ENCODE data around the gene TMEM131L.
"Not testable (repeated sequence)": the region's sequence is repeated elsewhere in the genome, so short reads cannot be mapped to it uniquely, and the experiment has no call there.

The TMEM131L gene

DNA sequence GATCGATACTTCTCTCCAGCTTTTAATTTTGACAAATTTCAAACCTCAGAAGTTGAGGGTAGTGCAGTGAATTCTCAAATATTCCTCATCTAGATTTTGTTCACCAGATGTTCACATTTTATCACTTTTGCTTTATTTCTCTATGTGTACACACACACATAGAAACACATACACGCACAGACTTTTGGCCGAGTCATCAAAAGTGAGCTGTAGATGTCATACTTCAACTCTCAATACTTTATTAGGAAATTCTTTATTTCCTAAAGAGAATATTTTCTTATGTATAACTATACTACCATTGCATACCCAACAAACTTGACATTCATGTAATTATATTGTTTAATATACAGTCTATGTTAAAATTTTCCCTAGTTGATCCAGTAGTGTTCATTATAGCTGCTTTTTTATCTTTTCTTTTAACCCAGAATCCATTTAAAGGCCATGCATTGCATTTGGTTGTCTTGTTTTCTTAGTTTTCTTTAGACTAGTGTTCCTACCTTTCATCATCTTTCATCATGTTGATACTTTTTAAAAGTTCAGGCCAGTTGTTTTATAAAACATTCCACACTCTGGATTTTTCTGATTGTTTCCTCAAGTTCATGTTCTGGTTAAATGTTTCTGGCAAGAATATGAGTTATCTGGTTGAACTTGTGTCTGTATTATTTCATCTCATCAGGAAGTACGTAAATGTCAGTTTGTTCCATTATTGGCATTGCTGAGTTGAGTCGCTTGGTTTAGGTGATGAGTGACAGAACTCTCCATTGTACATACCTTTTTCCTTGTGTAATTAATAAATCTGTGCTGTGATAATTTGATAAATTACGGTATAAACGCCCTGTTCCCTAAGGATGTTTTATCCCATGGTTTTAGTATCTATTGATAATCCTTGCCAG, 123.8 kb downstream of the TMEM131L start:
- H3K4me3 ChIP-seq (ENCODE audit: low read length): no peak overlapping the region
- DNase-seq (ENCODE audit: low read depth, low spot score): no peak

DNA sequence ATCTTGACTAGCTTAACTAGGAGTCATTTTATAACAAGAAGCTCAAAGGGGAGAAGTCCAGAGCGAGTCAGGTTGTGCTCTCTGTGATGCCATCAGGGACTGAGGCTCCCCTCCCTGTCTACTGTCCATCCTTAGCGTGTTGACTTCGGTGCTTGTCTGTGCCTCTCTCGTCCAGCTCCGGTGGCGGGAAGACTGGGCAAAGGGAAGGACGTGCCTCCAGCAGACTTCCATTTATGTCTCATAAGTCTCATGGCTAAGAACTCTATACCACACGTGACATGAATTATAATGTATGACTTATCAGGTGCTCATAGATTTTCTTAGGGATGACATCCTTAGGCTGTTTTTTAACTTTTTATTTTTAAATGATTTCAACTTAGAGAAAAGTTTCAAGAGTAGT, 125.3 kb downstream of the TMEM131L start:
- no peak overlapping the region for H3K4me3 ChIP-seq (ENCODE audit: low read length)
- DNase-seq (ENCODE audit: low read depth, low spot score): no peak

DNA sequence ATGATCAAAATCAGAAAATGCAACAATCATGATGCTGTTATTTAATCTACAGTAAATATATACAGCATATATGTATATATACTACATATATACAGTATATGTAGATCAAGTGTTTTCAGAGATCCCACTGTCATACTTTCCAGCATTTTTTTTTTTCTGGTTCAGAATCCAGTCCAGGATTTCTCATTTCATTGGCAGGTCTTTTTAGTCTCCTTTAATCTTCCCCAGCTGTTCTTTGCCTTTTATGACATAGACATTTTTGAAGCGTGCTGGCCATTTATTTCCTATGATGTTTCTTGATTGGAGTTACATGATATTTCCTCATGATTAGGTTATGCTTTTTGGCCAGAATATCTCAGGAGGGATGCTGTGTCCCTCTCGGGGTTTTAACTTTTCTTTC, 125.9 kb downstream of the TMEM131L start:
- H3K4me3 ChIP-seq (ENCODE audit: low read length): no peak overlapping the region
- DNase-seq (ENCODE audit: low read depth, low spot score): no peak

DNA sequence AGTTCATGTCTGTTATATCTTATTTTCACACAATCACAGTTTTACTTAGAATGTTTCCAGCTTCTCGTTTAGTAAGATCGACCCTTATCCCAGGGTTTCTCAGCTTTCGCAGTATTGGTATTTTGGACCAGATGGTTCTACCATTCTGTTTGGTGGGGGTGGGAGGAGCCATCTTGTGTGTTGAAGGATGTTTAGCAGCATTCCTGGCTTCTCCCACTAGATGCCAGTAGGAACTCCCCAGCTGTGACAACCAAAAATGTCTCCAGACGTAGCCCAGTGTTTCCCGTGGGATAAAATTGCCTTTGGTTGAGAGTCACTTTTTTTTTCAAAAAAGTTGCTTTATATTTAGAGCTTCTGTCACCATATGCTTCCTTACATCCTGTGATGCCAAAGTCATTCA, 127.0 kb downstream of the TMEM131L start:
- no peak for DNase-seq (ENCODE audit: low read depth, low spot score)
- H3K4me3 ChIP-seq (ENCODE audit: low read length): no peak overlapping the region

DNA sequence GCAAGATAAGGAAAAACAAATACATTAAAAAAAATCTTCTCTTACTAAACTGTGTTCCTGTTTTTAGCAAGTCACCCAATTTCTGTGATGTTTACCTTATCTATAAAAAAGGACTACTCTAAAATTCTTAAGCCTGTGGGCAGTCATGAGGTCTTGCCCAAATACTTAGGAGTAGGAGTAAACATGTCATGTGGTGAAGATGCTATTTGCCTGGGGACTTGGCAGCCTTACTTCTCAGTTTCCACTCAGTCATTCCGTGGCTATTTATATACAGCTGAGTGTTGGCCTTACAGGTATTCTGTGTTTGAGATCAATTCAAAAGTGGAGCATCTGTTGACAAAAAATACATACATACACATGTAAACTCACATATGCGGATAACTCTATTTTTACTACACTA, 128.1 kb downstream of the TMEM131L start:
- DNase-seq (ENCODE audit: low read depth, low spot score): no peak
- no peak overlapping the region for H3K4me3 ChIP-seq (ENCODE audit: low read length)

DNA sequence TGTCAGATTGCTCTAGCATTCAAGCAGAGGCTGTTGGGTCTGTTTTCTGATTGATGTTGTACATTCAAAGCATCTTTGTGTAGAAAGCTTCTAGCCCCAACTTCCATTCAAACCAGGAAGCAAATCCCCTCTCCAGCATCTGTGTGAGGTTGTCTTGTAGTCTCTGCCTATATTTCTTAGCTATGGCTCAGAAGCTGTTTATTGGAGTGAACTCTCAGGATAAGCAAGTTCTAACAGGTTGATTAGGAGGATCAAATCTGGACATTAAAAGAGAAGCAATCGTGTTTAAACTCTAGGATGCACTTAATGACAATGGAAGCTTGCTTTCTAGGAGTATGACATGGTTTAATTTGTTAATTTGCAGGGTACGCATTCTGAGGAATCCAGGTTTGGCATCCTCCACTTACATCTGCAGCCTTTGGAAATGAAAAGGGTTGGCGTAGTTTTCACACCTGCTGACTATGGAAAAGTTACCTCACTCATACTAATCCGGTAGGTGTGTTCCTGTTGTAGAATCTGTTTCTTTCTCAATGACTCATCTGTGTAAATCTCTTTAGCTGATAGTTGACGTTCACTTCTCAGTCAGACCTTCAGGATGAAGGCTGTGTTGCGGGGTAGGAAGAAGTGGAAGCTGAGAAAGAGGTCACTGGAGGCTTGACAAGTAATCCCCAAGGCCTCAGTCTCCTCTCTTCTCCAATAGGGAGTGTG, 129.9 kb downstream of the TMEM131L start:
- no peak for DNase-seq (ENCODE audit: low read depth, low spot score)
- no peak overlapping the region for H3K4me3 ChIP-seq (ENCODE audit: low read length)

DNA sequence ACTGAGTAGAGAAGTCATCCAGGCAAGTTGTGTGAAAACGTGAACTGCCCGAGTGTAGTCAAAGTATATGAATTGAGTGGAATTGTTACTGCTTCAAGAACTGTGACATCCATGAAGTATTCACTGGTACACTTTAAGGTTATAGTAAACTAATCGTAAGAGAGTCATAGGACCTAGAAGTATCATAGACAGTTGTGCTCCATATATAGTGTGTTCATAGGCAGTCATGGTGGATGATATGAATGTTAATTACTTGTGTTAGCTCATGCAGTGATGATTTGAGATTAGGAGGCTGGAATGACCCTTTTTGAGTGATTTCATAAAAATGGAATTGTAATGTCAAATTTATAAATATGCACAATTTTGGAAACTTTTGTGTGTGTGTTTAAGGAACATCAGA, 136.6 kb downstream of the TMEM131L start:
- no peak overlapping the region for H3K4me3 ChIP-seq (ENCODE audit: low read length)
- DNase-seq (ENCODE audit: low read depth, low spot score): no peak

DNA sequence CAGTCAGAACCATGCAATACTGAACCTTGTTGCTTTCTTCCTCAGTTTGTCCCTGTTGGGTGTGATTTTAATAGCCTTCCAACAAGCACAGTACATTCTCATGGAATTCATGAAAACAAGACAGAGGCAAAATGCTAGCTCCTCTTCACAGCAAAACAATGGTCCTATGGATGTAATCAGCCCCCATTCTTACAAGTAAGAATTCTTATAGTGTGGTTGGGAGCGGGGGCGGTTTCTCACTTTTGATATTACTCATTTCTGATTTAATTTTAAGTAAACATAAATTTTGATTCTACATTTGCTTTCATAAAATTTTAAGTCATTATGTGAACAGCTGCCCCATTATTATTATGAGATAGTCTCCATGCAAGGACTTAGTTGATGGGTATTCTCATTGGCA, 137.1 kb downstream of the TMEM131L start:
- no peak for DNase-seq (ENCODE audit: low read depth, low spot score)
- H3K4me3 ChIP-seq (ENCODE audit: low read length): no peak overlapping the region

DNA sequence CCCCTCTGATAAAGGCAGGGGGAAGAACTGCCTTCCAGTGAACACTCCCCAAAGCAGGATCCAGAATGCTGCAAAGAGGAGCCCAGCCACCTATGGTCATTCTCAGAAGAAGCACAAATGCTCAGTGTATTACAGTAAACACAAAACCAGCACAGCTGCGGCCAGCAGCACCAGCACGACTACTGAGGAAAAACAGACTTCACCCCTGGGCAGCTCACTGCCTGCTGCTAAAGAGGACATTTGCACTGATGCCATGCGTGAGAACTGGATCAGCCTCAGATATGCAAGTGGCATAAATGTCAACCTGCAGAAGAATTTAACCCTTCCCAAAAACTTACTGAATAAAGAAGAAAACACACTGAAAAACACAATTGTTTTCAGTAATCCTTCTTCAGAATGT, 137.7 kb downstream of the TMEM131L start:
- no peak overlapping the region for H3K4me3 ChIP-seq (ENCODE audit: low read length)
- no peak for DNase-seq (ENCODE audit: low read depth, low spot score)

DNA sequence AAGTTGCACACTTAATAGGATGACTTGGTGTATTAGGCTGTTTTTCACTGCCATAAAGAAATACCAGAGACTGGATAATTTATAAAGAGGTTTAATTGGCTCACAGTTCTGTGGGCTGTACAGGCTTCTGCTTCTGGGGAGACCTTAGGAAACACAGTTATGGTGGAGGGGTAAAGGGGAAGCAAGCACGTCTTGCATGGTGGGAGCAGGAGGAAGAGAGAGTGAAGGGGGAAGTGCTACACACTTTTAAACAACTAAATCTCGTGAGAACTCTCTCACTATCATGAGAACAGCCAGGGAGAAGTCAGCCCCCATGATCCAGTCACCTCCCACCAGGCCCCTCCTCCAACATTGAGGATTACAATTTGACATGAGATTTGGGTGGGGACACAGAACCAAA, 142.9 kb downstream of the TMEM131L start:
- not testable (repeated sequence) for H3K4me3 ChIP-seq (ENCODE audit: low read length); DNase-seq (ENCODE audit: low read depth, low spot score)

DNA sequence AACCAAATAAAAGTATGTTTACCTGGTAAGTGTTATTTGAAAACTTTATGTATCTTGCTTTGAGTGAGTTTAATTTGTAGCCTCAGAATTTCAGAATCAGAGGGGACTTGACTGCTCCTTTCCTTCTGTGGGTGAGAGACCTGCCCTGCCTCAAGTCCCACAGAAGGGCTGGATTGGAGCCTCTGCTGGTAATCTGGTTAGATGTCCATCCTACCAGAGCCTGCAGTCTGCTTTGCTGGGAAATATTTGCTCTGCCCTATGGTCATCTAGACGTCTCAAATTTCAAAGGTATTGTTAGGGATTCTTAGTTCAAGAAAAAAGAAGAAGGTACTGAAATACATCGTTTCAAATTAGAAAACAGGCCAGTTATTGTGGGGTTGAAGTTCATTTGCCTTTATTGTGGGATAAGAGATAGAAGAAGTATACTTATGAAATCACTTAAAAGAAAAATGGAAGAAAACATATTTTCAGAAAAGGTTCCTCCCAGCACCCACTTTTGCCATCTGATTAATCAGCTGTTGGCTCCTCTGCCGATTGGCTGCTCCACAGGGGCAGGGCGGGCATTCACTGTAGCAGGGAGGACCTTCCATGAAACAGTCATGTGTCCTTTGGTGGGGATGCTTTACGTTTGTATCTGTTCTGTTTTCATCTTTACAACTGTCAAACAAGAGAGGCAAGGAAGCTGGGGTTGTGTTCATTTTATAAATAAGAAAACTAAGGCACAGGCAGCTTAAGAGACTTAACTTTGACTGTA, 144.6 kb downstream of the TMEM131L start:
- H3K4me3 ChIP-seq (ENCODE audit: low read length): no peak overlapping the region
- DNase-seq (ENCODE audit: low read depth, low spot score): no peak

DNA sequence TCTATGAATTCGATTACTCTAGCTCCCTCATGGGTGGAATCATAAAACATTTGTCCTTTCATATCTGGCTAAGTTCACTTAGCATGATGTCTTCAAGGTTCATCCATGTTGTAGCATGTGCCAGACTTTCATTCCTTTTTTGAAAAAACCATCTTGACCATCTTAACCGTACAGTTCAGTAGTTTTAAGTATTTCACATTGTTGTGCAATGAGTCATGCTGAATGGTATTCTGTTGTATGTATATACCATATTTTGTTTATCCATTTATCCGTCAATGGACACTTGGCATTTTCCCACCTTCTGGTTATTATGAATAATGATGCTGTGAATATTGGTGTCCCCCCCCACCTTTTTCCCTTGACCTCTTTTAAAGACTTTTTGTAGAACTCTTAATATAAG, 145.5 kb downstream of the TMEM131L start:
- DNase-seq (ENCODE audit: low read depth, low spot score): no peak
- H3K4me3 ChIP-seq (ENCODE audit: low read length): no peak overlapping the region

DNA sequence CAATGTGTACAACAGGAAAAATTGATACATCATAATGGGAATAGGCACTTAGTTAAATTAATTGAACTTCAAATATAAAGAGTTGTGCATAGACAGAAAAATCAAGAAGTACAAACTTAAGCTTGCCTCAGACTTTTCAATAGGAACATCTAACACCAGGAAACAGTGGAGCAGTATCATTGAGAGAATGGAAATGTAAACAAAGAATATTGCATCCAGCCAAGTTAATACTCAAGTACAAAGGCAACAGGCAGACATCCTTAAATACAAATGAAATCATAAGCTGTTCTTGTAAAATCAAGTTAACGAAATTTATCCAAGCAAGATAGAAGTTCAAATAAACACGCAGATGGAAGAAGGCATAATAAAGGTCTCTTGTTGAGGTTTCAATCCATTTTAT, 146.7 kb downstream of the TMEM131L start:
- no peak for DNase-seq (ENCODE audit: low read depth, low spot score)

DNA sequence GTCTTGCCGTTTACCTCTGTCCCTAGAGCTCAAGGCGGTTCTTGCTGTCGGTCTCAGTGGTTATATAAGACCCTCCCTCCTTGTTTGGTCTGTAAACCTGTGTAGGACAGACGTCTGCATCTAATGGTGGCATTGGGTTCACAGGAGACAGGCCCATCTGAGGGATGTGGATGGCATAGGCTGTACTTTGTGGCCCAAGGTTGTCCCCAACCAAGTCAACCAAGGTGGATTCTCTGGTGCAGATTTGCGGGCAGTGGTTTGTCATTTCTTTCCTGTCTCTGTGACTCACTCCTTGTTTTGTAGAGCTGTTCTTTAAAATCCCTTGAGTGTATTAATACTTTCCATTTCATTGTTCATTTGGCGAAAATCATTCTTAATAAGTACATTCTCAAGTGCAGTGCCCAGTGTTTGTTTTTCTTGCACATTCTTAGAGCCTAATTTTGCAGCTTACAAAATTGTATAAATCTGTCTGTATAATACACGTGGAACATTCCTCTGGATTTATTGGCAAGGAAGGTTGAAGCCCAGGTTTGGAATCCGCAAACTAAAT, 149.9 kb downstream of the TMEM131L start:
- no peak overlapping the region for H3K4me3 ChIP-seq (ENCODE audit: low read length)
- no peak for DNase-seq (ENCODE audit: low read depth, low spot score)

More for the DNA sequence above, 146.7 kb downstream of the TMEM131L start:
- H3K4me3 ChIP-seq (ENCODE audit: low read length): no peak overlapping the region

DNA sequence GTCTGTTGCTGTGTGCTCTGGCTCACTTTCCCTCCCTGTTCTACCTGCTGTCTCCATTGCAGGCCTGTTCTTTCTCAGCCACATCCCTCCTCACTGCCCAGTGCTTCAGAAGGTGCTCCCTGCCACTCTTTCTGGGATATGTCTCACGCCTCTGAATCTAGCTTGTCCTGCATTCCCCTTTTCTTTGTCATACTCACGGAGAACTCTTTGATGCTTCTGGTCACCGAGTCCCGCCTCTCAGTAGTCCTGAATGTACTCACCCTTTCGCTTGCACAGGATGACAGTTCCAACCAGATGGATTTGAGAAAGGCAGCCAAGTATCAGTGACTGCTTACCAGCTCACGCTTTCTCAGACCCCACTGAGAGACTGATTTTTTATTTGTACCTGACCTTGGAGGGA, 152.7 kb downstream of the TMEM131L start:
- no peak for DNase-seq (ENCODE audit: low read depth, low spot score)
- no peak overlapping the region for H3K4me3 ChIP-seq (ENCODE audit: low read length)

DNA sequence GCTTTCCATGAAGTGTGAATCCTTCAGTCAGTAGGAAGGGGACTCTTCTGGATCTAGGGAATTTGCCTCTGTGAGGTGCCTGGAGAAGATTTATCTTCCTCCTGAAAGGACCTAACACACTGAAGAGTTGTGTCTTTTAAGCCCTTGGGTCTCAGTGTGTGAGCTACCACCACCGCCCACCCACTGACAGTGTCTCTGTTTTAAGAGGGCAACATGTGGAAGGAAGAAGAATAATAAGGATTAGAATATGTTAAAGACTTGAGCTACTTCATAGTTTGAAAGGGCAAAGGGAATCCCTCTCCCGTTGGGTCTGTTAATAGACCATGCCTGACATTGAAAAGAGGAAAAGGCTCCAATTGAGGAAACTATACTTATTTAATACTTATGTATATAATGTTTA, 153.7 kb downstream of the TMEM131L start:
- no peak for DNase-seq (ENCODE audit: low read depth, low spot score)
- no peak overlapping the region for H3K4me3 ChIP-seq (ENCODE audit: low read length)

DNA sequence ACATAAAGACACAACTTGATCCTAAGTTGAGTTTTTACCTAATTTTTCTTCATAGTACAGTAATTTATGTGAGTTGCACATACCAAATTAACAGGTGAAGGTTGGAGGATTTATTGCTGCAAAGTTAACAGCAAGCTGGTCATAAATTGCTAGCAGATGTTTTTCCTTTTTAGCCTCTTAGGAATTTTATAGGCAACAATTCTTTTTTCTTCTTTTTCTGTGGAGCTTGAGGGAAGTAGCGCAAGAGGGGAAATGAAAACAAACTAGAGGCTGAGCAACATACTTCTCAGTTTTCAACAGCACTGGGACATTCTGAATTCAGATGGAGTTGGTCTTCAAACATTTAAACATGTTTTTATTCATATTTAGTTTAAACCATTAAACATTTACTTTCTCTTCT, 154.2 kb downstream of the TMEM131L start:
- no peak for DNase-seq (ENCODE audit: low read depth, low spot score)
- no peak overlapping the region for H3K4me3 ChIP-seq (ENCODE audit: low read length)

DNA sequence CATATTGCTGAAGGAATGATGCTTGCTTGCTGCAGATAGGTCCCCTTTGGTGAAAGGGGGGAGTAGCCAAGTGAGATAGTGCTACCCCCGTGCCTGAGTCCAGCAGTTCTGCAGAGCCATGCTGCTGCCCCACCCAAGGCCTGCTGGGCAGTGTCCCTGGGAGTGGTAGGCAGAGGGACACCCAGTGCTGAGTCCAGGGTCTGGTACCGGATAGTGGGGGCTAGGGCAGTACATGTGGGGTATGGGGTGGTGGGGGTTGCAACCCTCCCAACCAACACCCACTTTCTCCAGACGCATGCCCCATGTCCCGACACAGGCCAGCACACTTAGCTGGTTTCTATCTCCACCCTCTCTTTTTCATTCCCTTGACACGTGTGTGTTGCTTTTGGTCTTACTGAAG, 155.9 kb downstream of the TMEM131L start:
- no peak overlapping the region for H3K4me3 ChIP-seq (ENCODE audit: low read length)
- no peak for DNase-seq (ENCODE audit: low read depth, low spot score)

DNA sequence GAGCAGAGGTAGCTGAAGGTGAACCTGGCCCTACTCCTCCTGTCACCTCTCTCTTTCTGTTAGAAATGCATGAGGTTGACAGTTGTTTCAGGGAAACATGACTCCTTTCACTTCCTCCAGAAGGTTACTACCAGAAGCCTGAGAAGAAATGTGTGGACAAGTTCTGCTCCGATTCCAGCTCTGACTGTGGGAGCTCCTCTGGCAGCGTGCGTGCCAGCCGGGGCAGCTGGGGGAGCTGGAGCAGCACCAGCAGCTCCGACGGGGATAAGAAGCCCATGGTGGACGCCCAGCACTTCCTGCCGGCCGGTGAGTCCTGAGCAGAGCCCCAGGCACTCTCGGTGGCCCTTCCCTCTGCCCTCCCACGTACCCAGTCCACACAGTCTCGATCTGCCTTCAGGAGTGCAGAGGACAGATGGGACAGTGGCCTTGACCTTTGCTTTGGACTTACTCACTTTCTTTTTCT, 156.6 kb downstream of the TMEM131L start:
- H3K4me3 ChIP-seq (ENCODE audit: low read length): no peak overlapping the region
- DNase-seq (ENCODE audit: low read depth, low spot score): no peak

DNA sequence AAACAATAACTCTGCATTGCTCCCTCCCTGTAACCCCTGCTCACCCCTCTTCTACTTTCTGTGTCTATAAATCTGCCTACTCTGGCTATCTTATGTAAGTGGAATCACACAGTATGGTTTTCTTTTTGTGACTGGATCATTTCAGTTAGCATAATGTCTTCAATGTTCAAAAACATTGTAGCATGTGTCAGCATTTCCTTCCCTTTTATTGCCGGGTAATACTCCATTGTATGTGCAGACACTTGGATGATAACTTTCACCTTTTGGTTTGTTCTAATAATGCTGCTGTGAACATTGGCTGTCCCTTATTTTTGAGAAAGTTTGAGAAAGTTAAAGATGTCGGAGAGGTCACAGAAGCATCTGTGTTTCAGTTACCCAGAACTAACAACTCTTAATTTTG, 157.3 kb downstream of the TMEM131L start:
- no peak for DNase-seq (ENCODE audit: low read depth, low spot score)
- H3K4me3 ChIP-seq (ENCODE audit: low read length): no peak overlapping the region
